ENCODE data around the gene GRAMD4.

Gene GRAMD4

DNA sequence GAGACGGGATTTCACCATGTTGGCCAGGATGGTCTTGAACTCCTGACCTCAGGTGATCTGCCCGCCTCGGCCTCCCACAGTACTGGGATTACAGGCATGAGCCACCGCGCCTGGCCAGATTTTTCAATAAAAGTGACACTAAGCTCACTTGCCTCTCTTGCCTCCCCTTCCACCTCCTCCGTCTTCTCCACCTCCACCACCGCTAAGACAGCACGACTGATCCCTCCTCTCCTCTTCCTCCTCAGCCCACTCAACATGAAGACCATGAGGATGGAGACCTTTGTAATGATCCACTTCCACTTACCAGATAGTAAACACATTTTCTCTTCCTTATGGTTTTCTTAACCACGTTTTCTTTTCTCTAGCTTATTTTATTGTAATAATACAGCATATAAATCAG lies 103.7 kb downstream of the GRAMD4 start:
- no peak for DNase-seq (ENCODE audit: low spot score)

- DNase-seq (ENCODE audit: low spot score), result no peak
Measured at GRCh38 chr22:46725096-46725495, 104.9 kb downstream of the GRAMD4 start.

DNA sequence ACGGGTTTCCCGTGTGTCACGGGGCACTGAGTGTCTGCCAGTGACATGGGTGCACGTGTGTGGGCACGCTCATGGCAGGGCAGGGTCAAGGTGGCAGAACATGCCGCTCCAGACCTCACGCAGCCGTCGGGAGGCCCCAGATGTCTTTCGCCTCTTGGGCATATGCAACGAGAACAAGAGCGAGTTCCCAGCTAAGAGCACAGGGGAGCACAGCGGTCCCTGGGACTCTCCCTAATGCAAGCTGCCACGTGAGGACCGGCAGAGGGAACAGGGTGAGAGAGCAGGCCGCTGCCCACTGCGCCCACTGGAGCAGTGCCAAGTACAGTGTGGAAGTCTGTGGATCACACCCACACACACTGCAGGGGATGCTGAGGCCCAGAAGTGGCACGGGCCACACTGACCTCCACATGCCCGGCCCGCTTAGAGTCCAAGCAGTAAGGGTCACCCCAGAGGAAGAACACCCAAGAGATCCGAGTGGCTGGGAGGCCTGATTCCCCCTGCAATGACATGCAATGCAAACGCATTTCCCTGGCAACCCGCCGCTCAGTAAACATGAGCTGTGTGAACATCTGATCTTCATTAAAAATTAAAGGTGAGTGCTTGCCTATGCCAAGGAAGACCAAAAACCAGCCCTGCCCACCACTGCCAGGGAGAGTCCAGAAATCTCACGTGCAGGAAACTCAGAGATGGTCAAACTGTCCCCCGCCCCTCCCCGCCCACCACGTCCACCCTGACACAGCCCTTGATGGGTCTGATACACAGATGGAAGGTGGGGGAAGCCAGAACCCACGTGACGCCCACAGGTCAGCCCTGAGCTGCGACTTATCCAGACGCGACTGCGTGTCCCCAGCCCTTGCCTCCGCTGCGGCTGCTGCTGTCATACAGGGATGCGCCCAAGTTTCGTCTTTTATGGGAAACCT lies 106.1 kb downstream of the GRAMD4 start:
- no peak for DNase-seq (ENCODE audit: low spot score)

DNA sequence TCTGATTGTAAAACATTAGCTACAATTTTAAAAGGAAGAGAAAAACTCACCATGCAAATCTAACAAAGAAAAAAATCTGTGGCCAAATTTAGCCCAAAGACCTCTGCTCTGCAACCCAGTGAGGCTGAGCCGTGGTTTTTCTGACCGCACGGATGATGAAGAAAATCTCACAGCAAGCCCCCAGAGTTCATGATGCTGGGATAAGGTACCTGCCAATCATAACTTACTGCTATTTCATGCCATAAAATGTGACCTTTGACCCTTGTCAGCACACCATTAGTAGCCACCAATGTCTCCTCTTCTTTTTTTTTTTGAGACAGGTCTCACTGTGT lies 106.8 kb downstream of the GRAMD4 start:
- no peak for DNase-seq (ENCODE audit: low spot score)

DNA sequence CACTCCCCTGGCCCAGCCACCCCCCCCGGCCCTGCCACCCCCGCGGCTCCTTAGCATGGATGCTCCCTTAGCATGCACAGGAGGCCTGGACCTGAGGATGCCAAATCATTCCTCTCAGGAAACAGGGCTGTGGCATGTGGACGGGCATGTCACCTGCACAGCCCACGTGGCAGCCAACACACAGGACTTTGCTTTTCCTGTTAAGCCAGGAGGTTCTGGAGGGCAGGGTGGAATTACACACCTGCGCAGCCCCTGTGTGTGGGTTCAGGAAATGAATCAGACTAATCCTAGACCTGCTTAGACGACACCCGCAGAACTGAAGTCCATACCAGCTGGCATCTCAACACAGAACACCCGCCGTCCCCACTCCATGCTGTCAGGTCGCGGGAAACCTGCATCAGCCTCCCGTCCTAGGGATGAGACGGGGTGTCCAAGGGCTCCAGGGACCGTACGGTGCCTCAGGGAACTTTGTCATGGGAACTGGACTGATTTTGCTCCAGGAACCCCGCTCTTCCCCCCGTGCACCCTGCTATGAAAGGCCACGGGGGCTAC lies 107.7 kb downstream of the GRAMD4 start:
- DNase-seq (ENCODE audit: low spot score), result no peak

- no peak for DNase-seq (ENCODE audit: low spot score)
Measured at GRCh38 chr22:46728470-46728869, 108.3 kb downstream of the GRAMD4 start.
